ENCODE data around the gene SLC22A14.
A peak's percentile ranks its signal among the peaks of the same experiment; 100 is the strongest.
"Not testable (repeated sequence)": the region's sequence is repeated elsewhere in the genome, so short reads cannot be mapped to it uniquely, and the experiment has no call there.

Gene SLC22A14

DNA sequence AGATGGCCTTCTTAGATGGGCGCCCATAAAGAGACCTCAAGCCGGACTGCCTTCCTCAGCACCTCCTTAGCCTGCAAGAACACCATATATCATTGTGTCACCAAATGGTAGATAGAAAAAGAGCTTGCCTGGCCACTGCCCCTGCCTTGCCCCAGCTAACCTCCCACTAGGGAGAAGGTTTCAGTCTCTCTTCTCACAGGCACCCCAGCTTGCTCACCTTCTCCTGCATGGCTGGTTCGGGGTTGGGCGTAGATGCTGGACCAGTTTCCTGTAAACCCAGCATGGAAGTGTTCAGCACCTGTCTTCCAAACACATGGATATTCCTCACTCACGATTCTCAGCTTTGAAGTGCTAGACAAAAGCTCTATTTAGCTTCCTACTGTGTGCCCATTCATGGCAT is 3.3 kb upstream of the SLC22A14 start:
- Histone ChIP-seq H3K27me3 (ENCODE audit: insufficient read depth, poor library complexity, severe bottlenecking) (no peaks in the 10 kb centered on the region), H3K27ac (replicated peaks) (no peak overlapping the region), H3K4me3 (replicated peaks; ENCODE audit: insufficient read depth, low read length) (no peak overlapping the region)
- TF ChIP-seq GABPA (IDR thresholded peaks at IDR 0.05; ENCODE audit: low read depth) (no peak), SPI1 (IDR thresholded peaks at IDR 0.05; ENCODE audit: borderline replicate concordance, low read depth) (no peak), POLR2AphosphoS5 (IDR thresholded peaks at IDR 0.05; ENCODE audit: low read depth) (no peak)
- TF ChIP-seq, protein P1, sequence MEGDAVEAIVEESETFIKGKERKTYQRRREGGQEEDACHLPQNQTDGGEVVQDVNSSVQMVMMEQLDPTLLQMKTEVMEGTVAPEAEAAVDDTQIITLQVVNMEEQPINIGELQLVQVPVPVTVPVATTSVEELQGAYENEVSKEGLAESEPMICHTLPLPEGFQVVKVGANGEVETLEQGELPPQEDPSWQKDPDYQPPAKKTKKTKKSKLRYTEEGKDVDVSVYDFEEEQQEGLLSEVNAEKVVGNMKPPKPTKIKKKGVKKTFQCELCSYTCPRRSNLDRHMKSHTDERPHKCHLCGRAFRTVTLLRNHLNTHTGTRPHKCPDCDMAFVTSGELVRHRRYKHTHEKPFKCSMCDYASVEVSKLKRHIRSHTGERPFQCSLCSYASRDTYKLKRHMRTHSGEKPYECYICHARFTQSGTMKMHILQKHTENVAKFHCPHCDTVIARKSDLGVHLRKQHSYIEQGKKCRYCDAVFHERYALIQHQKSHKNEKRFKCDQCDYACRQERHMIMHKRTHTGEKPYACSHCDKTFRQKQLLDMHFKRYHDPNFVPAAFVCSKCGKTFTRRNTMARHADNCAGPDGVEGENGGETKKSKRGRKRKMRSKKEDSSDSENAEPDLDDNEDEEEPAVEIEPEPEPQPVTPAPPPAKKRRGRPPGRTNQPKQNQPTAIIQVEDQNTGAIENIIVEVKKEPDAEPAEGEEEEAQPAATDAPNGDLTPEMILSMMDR (IDR thresholded peaks at IDR 0.05; ENCODE audit: insufficient read depth, low read length): no peak
- TF ChIP-seq, protein P2, sequence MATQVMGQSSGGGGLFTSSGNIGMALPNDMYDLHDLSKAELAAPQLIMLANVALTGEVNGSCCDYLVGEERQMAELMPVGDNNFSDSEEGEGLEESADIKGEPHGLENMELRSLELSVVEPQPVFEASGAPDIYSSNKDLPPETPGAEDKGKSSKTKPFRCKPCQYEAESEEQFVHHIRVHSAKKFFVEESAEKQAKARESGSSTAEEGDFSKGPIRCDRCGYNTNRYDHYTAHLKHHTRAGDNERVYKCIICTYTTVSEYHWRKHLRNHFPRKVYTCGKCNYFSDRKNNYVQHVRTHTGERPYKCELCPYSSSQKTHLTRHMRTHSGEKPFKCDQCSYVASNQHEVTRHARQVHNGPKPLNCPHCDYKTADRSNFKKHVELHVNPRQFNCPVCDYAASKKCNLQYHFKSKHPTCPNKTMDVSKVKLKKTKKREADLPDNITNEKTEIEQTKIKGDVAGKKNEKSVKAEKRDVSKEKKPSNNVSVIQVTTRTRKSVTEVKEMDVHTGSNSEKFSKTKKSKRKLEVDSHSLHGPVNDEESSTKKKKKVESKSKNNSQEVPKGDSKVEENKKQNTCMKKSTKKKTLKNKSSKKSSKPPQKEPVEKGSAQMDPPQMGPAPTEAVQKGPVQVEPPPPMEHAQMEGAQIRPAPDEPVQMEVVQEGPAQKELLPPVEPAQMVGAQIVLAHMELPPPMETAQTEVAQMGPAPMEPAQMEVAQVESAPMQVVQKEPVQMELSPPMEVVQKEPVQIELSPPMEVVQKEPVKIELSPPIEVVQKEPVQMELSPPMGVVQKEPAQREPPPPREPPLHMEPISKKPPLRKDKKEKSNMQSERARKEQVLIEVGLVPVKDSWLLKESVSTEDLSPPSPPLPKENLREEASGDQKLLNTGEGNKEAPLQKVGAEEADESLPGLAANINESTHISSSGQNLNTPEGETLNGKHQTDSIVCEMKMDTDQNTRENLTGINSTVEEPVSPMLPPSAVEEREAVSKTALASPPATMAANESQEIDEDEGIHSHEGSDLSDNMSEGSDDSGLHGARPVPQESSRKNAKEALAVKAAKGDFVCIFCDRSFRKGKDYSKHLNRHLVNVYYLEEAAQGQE (IDR thresholded peaks at IDR 0.05; ENCODE audit: insufficient replicate concordance, low read depth): no peak
- no peak for DNase-seq (ENCODE audit: low read depth in 1 of 2, low spot score in 1 of 2)

DNA sequence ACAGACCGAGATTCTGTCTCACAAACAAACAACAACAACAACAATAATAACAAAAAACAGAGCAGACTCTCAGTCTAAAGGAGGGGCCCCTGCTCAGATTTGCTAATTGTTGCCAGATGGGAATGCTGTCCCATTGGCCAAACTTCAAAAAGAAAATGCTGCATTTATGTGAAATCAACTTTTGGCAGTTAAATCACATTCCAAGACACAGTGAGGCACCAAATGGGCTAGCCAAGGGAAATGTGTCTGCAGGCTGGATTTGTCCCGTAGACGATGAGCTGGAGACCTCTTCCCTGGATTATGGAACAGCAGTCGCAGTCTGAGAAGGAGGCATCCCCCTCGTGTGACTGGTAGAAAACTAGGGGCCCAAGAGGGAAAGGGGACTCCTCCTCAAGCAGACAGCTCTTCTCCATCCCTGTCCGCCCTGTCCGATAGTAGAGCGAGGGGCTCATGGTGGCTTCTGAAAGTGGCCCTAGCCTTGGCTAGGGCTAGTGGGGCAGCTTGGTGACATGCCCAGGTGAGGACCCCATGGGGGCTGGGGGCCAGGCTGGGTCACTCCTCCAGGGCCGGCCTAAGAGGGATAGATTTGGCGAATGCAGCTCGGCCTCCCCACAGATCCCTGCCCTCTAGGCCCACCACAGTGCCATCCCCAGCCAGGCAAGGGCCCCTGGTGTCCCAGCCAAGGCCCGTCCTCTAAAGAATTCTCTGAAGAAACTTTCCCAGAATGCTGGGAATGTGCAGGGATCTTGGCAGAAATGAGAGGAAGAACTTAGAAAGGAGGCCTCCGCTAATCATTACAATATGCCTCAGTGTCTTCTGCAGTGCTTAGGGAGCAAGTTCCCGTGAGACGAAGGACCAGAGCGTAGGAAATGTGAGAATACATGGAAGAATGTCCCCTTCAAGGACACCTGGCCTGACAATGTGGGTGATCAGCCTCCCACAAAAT is 2.0 kb downstream of the SLC22A14 start:
- no peak for DNase-seq (ENCODE audit: low read depth in 1 of 2, low spot score in 1 of 2)
- Histone ChIP-seq H3K4me3 (replicated peaks; ENCODE audit: insufficient read depth, low read length) (no peak overlapping the region), H3K27me3 (ENCODE audit: insufficient read depth, poor library complexity, severe bottlenecking) (no peaks in the 10 kb centered on the region), H3K27ac (replicated peaks) (no peak overlapping the region)
- no peak for TF ChIP-seq GABPA (IDR thresholded peaks at IDR 0.05; ENCODE audit: low read depth)
- TF ChIP-seq POLR2AphosphoS5 (IDR thresholded peaks at IDR 0.05; ENCODE audit: low read depth): no peak
- TF ChIP-seq, protein P2 (IDR thresholded peaks at IDR 0.05; ENCODE audit: insufficient replicate concordance, low read depth): no peak
- TF ChIP-seq SPI1 (IDR thresholded peaks at IDR 0.05; ENCODE audit: borderline replicate concordance, low read depth): no peak
- TF ChIP-seq, protein P1 (IDR thresholded peaks at IDR 0.05; ENCODE audit: insufficient read depth, low read length): no peak

DNA sequence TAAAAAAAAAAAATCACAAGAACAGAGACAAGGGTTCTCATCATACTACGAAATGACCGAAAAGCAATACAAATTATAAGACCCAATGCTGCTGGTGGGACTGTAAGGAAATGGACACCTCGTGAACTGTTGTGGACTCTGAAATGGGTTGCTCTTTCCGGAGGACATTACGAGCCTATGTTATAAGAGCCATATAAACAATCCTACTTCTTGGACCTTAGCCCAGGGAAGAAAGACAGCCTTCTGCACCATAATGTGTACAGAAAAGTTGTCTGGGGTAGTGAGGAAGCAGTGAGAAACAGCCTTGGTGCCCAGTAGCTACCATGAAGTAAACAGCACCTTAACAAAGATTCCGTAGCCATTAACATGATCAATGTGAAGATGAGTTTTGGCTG is 2.7 kb downstream of the SLC22A14 start:
- no peaks in the 10 kb centered on the region for H3K27me3 ChIP-seq (ENCODE audit: insufficient read depth, poor library complexity, severe bottlenecking)
- TF ChIP-seq, protein P1 (IDR thresholded peaks at IDR 0.05; ENCODE audit: insufficient read depth, low read length): no peak
- TF ChIP-seq GABPA (IDR thresholded peaks at IDR 0.05; ENCODE audit: low read depth): no peak
- TF ChIP-seq POLR2AphosphoS5 (IDR thresholded peaks at IDR 0.05; ENCODE audit: low read depth): no peak
- TF ChIP-seq SPI1 (IDR thresholded peaks at IDR 0.05; ENCODE audit: borderline replicate concordance, low read depth): no peak
- TF ChIP-seq, protein P2 (IDR thresholded peaks at IDR 0.05; ENCODE audit: insufficient replicate concordance, low read depth): no peak
- H3K4me3 ChIP-seq (replicated peaks; ENCODE audit: insufficient read depth, low read length): no peak overlapping the region
- no peak overlapping the region for H3K27ac ChIP-seq (replicated peaks)
- DNase-seq (ENCODE audit: low read depth in 1 of 2, low spot score in 1 of 2): no peak

DNA sequence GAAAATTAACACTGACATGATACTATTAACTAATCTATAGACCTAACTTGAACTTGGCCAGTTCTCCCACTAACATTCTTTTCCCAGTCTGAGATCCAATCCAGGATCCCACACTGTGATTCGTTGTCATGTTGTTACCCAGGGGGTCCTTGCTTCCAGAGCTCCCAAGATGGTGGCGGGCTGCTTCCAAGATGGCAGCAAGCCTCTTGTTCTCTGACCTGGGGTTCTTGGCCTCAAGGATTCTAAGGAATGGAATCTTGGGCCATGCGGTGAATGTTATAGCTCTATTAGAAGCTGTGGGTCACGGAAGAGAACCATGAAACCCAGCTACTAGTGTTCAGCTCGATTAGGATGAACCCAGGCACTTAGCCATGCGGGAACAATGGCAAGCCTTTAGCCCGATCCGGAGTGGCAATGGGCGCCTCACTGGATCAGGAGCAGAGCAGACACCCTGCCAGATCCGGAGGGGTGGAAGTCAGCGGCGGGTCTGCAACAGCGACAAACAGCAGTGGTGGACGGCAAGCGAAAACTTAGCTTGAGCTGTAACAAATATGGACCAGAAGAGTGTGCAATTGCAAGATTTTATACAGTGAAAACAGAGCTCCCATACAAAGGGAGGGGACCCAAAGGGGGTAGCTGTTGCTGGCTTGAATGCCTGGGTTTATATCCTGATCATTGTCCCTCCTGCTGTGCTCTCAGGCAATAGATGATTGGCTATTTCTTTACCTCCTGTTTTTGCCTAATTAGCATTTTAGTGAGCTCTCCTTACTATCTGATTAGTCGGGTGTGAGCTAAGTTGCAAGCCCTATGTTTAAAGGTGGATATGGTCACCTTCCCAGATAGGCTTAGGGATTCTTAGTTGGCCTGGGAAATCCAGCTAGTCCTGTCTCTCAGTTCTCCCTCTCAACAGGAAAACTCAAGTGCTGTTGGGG is 7.5 kb downstream of the SLC22A14 start:
- H3K4me3 ChIP-seq (replicated peaks; ENCODE audit: insufficient read depth, low read length); H3K27me3 ChIP-seq (ENCODE audit: insufficient read depth, poor library complexity, severe bottlenecking); DNase-seq (ENCODE audit: low read depth in 1 of 2, low spot score in 1 of 2): not testable (repeated sequence)
- peak overlapping the region; percentile 71 for H3K27ac ChIP-seq (replicated peaks)

DNA sequence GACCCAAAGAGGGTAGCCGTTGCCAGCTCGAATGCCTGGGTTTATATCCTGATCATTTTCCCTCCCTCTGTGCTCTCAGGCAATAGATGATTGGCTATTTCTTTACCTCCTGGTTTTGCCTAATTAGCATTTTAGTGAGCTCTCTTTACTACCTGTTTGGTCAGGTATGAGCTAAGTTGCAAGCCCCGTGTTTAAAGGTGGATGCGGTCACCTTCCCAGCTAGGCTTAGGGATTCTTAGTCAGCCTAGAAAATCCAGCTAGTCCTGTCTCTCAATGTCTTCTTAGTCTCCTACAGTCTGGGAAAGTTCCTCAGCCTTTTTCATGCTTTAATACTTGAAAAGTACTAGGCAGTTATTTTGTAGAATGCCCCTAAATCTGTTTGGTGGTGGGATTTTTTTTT is 15.0 kb downstream of the SLC22A14 start:
- not testable (repeated sequence) for H3K27me3 ChIP-seq (ENCODE audit: insufficient read depth, poor library complexity, severe bottlenecking); H3K27ac ChIP-seq (replicated peaks); DNase-seq (ENCODE audit: low read depth in 1 of 2, low spot score in 1 of 2)

More for the DNA sequence above, 15.0 kb downstream of the SLC22A14 start:
- H3K4me3 ChIP-seq (replicated peaks; ENCODE audit: insufficient read depth, low read length): not testable (repeated sequence)
